GM12878 (cell line): Measurements from ENCODE around the gene SLC46A2. TPM values are rescaled to one million over a fixed set of nuclear protein-coding genes. Genes with fewer than 3 reads are reported as not detected.

Experiments
- ATAC-seq: fragments of 200-7000 bp; cut with Tn5 transposase; 3 replicates; pipeline ENCODE4 v1.9.1; 2020; ENCODE audit warnings: mild to moderate bottlenecking, moderate library complexity
- BruUV-seq: library from RNA; stranded (reverse); fragments of 400-500 nt; replicated peaks from 2 replicates; lab custom pipeline; 2021; lab: Mats Ljungman, UMichigan
- CTCF ChIA-PET: fragments of 300-600 bp; sonication (Branson Sonifier 250); formaldehyde crosslinking; extraction: SDS; loops from one replicate; lab custom pipeline; 2021; ENCODE audit warnings: inconsistent platforms; lab: Yijun Ruan, JAX
- POLR2A ChIA-PET: fragments of 350-600 bp; formaldehyde crosslinking; extraction: SDS; loops from one replicate; lab custom pipeline; 2021; ENCODE audit warnings: inconsistent platforms; lab: Charles Lee
- RAD21 ChIA-PET: fragments of 300-600 bp; sonication (Branson Sonifier 250); formaldehyde crosslinking; loops from one replicate; lab custom pipeline; 2023; ENCODE audit warnings: antibody characterized with exemption; ENCODE audit not compliant: unreplicated experiment; lab: Charles Lee
- SMC1A ChIA-PET: fragments of 300-600 bp; sonication (Branson Sonifier 250); formaldehyde crosslinking; loops from one replicate; lab custom pipeline; 2023; ENCODE audit not compliant: unreplicated experiment, uncharacterized antibody; lab: Charles Lee
- DNase-seq: peaks from one replicate; pipeline ENCODE4 v3.0.0-alpha.2; 2011; ENCODE audit warnings: low read depth, low spot score
- FAIRE-seq: peaks from 3 replicates; lab custom pipeline; 2011; peaks lifted over from hg19 to GRCh38; lab: Jason Lieb, UNC
- H2AFZ ChIP-seq: 2 replicates; pipeline ENCODE4 v1.6.0; 2011; ENCODE audit warnings: low read depth, low read length, control low read depth; ENCODE audit not compliant: control insufficient read depth
- H3K27ac ChIP-seq: 2 replicates; pipeline ENCODE4 v1.5.1; 2011; ENCODE audit warnings: control low read depth; ENCODE audit not compliant: control insufficient read depth, insufficient read depth
- H3K27me3 ChIP-seq, 2 experiments: replicated peaks in 1 of 2; 2 replicates each; pipeline versions ENCODE4 v1.6.0 to v1.6.1; 2011; ENCODE audit warnings: low read length in 1 of 2; ENCODE audit not compliant: control insufficient read depth in 2 of 2, insufficient read depth in 2 of 2
- H3K36me3 ChIP-seq, 2 experiments: 2 replicates each; pipeline ENCODE4 v1.5.1; 2011; ENCODE audit warnings: low read length in 1 of 2; ENCODE audit not compliant: control insufficient read depth in 2 of 2, insufficient read depth in 2 of 2
- H3K4me1 ChIP-seq: 2 replicates; pipeline ENCODE4 v1.6.1; 2011; ENCODE audit warnings: mild to moderate bottlenecking, low read length, moderate library complexity, mixed read lengths; ENCODE audit not compliant: control insufficient read depth, insufficient read depth
- H3K4me2 ChIP-seq: 2 replicates; pipeline ENCODE4 v1.6.0; 2011; ENCODE audit warnings: control low read depth; ENCODE audit not compliant: control insufficient read depth, insufficient read depth
- H3K4me3 ChIP-seq: fragments of 200-600 bp; sonication (generic); 2 replicates; pipeline ENCODE4 v1.5.1; 2016
- H3K79me2 ChIP-seq: 2 replicates; pipeline ENCODE4 v1.6.0; 2011; ENCODE audit warnings: low read length; ENCODE audit not compliant: control insufficient read depth, insufficient read depth
- H3K9ac ChIP-seq: 2 replicates; pipeline ENCODE4 v1.8.0; 2011; ENCODE audit warnings: low read length, control low read depth, mixed read lengths; ENCODE audit not compliant: control insufficient read depth, insufficient read depth
- H3K9me3 ChIP-seq: replicated peaks from 3 replicates; pipeline ENCODE4 v1.5.1; 2011; ENCODE audit warnings: mild to moderate bottlenecking, low read length; ENCODE audit not compliant: control insufficient read depth, insufficient read depth
- H4K20me1 ChIP-seq: 2 replicates; pipeline ENCODE4 v1.6.0; 2011; ENCODE audit not compliant: control insufficient read depth, insufficient read depth
- CREB1 ChIP-seq: IDR thresholded peaks from 2 replicates; pipeline ENCODE4 v1.6.1; 2012; ENCODE audit warnings: low read depth, mild to moderate bottlenecking, inconsistent platforms
- EED ChIP-seq: sonication (generic); IDR thresholded peaks from 2 replicates; pipeline ENCODE4 v1.6.1; 2016; ENCODE audit warnings: antibody characterized with exemption, low read depth
- GABPA ChIP-seq: IDR thresholded peaks from 2 replicates; pipeline ENCODE4 v1.6.1; 2014; ENCODE audit warnings: antibody characterized with exemption, low read depth, mild to moderate bottlenecking, inconsistent platforms
- JUNB ChIP-seq: IDR thresholded peaks from 2 replicates; pipeline ENCODE4 v1.6.1; 2016; ENCODE audit warnings: antibody characterized with exemption, mild to moderate bottlenecking
- NFXL1 ChIP-seq: fragments of 450-650 bp; IDR thresholded peaks from 2 replicates; pipeline ENCODE4 v1.6.1; 2017; ENCODE audit warnings: antibody characterized with exemption, mild to moderate bottlenecking, borderline replicate concordance
- SIN3A ChIP-seq: IDR thresholded peaks from 2 replicates; pipeline ENCODE4 v1.6.1; 2012; ENCODE audit warnings: low read depth, low read length, improper control_type of control experiment
- SMAD1 ChIP-seq: fragments of 450-650 bp; IDR thresholded peaks from 2 replicates; pipeline ENCODE4 v1.6.1; 2018; ENCODE audit warnings: mild to moderate bottlenecking, low read depth; ENCODE audit not compliant: partially characterized antibody
- SMAD5 ChIP-seq: IDR thresholded peaks from 2 replicates; pipeline ENCODE4 v1.6.1; 2016; ENCODE audit warnings: antibody characterized with exemption, low read depth
- ZNF207 ChIP-seq: fragments of 450-650 bp; IDR thresholded peaks from 2 replicates; pipeline ENCODE4 v1.6.1; 2014; ENCODE audit warnings: antibody characterized with exemption, mild to moderate bottlenecking, borderline replicate concordance
- WGBS: methylation state at CpG from one replicate; pipeline ENCODE4 v1.1.6; 2016; ENCODE audit warnings: low lambda C conversion rate; ENCODE audit not compliant: insufficient replicate concordance, insufficient coverage; ENCODE audit errors: missing lambda C conversion rate; 5-methylcytosine and 5-hydroxymethylcytosine counted together
- in situ Hi-C: fragments of 300-500 bp; cut with MboI; formaldehyde crosslinking; loops from 9 replicates; pipeline ENCODE4 v1.14.3; 2018; ENCODE audit warnings: mixed read lengths
- intact Hi-C: fragments of 100-400 bp; cut with micrococcal nuclease; formaldehyde crosslinking; loops from one replicate; pipeline ENCODE4 v1.14.2; 2022; ENCODE audit not compliant: unreplicated experiment
- polyA plus RNA-seq, 11 experiments: library from polyadenylated mRNA; depleted of rRNA in 4 of 11; unstranded in 6 of 11; stranded (reverse) in 5 of 11; fragments of >200 nt; fragmentation: Nextera tagmentation in 4 of 11; fragmentation: Illumina TruSeq in 1 of 11; extraction: Ambion mirVana in 4 of 11; extraction: Trizol in 1 of 11; gene quantifications; 1 replicate in 1 of 11; 2 replicates in 10 of 11; pipeline versions ENCODE4 v1.2.1 to v1.2.3, GENCODE V29; 2011 to 2016; ENCODE audit warnings: inconsistent platforms in 2 of 11, missing spikeins in 2 of 11, low read depth in 1 of 11
- total RNA-seq, 4 experiments: library from RNA; depleted of rRNA in 3 of 4; stranded (reverse); fragments of >200 nt in 3 of 4; fragmentation: Illumina TruSeq in 1 of 4; extraction: Trizol in 1 of 4; gene quantifications; 2 replicates each; pipeline versions ENCODE4 v1.2.1 to v1.2.3, GENCODE V29; 2013 to 2021
- TF ChIP-seq, protein P1 (sequence below): fragments of 150-350 bp; IDR thresholded peaks from 2 replicates; pipeline ENCODE4 v1.6.1; 2016; ENCODE audit warnings: low read depth, low read length
- TF ChIP-seq, protein P2 (sequence below): fragments of 450-650 bp; IDR thresholded peaks from 2 replicates; pipeline ENCODE4 v1.6.1; 2014; ENCODE audit warnings: mild to moderate bottlenecking

The SLC46A2 gene
- total and polyA plus RNA-seq, 10 of the 15 experiments (the other 5 are each of a cell fraction or from before 2014, with no cell fraction given), result not detected

- TF ChIP-seq ZNF207, result no peak
- TF ChIP-seq, protein P1, sequence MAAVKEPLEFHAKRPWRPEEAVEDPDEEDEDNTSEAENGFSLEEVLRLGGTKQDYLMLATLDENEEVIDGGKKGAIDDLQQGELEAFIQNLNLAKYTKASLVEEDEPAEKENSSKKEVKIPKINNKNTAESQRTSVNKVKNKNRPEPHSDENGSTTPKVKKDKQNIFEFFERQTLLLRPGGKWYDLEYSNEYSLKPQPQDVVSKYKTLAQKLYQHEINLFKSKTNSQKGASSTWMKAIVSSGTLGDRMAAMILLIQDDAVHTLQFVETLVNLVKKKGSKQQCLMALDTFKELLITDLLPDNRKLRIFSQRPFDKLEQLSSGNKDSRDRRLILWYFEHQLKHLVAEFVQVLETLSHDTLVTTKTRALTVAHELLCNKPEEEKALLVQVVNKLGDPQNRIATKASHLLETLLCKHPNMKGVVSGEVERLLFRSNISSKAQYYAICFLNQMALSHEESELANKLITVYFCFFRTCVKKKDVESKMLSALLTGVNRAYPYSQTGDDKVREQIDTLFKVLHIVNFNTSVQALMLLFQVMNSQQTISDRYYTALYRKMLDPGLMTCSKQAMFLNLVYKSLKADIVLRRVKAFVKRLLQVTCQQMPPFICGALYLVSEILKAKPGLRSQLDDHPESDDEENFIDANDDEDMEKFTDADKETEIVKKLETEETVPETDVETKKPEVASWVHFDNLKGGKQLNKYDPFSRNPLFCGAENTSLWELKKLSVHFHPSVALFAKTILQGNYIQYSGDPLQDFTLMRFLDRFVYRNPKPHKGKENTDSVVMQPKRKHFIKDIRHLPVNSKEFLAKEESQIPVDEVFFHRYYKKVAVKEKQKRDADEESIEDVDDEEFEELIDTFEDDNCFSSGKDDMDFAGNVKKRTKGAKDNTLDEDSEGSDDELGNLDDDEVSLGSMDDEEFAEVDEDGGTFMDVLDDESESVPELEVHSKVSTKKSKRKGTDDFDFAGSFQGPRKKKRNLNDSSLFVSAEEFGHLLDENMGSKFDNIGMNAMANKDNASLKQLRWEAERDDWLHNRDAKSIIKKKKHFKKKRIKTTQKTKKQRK, result no peak
- TF ChIP-seq SMAD1, result no peak
- TF ChIP-seq, all 136 proteins: peak for 0
These were observed 23.2 kb downstream of the SLC46A2 start (continued) for GRCh38 chr9:112867275-112867991.

DNA sequence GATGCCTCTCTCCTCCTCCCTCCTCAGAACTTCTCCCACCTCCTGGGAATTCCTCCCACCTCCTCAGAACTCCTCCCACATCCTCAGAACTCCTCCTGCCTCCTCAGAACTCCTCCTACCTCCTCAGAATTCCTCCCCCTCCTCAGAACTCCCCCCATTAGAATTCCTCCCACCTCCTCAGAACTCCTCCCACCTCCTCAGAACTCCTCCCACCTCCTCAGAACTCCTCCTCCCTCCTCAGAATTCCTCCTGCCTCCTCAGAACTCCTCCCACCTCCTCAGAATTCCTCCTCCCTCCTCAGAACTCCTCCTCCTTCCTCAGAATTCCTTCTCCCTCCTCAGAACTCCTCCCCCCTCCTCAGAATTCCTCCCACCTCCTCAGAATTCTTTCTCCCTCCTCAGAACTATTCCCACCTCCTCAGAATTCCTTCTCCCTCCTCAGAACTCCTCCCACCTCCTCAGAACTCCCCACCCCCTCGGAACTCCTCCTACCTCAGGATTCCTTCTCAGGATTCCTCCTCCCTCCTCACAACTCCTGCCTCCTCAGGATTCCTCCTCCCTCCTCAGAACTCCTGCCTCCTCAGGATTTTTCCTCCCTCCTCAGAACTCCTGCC is 23.9 kb downstream of the SLC46A2 start:
- Histone ChIP-seq H3K36me3 (no peaks in the 10 kb centered on the region; a peak in 1 of 4 replicates), H3K79me2 (no peaks in the 10 kb centered on the region), H3K4me2 (no peak overlapping the region), H2AFZ (no peak overlapping the region), H4K20me1 (no peaks in the 10 kb centered on the region), H3K27ac (no peak overlapping the region), H3K4me1 (peaks cover 41% of the 10 kb centered on the region), H3K9ac (no peak overlapping the region), H3K9me3 (no peaks in the 10 kb centered on the region), H3K4me3 (no peak overlapping the region), H3K27me3 (no peaks in the 10 kb centered on the region; a peak in 1 of 4 replicates)
- ChIA-PET POLR2A (no interaction called here), RAD21 (no interaction called here), SMC1A (interaction anchor here (0.6 kb wide), 1 partner anchor 9 kb away, joined by 3 read pairs; no protein-coding TSS in a partner anchor), CTCF (interaction anchor here (1.5 kb wide), 1 partner anchor 37 kb away, joined by 3 read pairs; no protein-coding TSS in a partner anchor)
- FAIRE-seq, result no peak
- TF ChIP-seq JUNB (no peak), NFXL1 (no peak), SIN3A (no peak), SMAD5 (no peak), CREB1 (no peak), GABPA (no peak), EED (no peak)
- TF ChIP-seq, protein P1, result no peak
- TF ChIP-seq, protein P2, sequence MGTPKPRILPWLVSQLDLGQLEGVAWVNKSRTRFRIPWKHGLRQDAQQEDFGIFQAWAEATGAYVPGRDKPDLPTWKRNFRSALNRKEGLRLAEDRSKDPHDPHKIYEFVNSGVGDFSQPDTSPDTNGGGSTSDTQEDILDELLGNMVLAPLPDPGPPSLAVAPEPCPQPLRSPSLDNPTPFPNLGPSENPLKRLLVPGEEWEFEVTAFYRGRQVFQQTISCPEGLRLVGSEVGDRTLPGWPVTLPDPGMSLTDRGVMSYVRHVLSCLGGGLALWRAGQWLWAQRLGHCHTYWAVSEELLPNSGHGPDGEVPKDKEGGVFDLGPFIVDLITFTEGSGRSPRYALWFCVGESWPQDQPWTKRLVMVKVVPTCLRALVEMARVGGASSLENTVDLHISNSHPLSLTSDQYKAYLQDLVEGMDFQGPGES, result no peak
- 0% methylated on average over 1 of the region's 1 CpG for WGBS
- no TSS peak for BruUV-seq
- intact Hi-C loops, result no loop called here
- ATAC-seq, result no peak
- in situ Hi-C loops, result no loop called here
- no peak for DNase-seq
